Mammary epithelial cell (primary cell): ENCODE data around the gene GSPT2.

Experiments used
- EZH2 ChIP-seq: IDR thresholded peaks from 2 replicates; pipeline ENCODE4 v1.6.1; 2012; ENCODE audit warnings: low read length, inconsistent platforms, borderline replicate concordance
- TF ChIP-seq, protein P1 (sequence below), 2 donors: IDR thresholded peaks in 1 of 2; conservative IDR thresholded peaks in 1 of 2; 2 replicates each; pipeline ENCODE4 v1.5.1; 2011 to 2012; ENCODE audit warnings: inconsistent platforms in 2 of 2, low read length in 2 of 2, mild to moderate bottlenecking in 2 of 2, control low read depth in 1 of 2, low read depth in 1 of 2; ENCODE audit not compliant: insufficient read depth in 1 of 2; ENCODE audit errors: extremely low read depth in 1 of 2

DNA sequence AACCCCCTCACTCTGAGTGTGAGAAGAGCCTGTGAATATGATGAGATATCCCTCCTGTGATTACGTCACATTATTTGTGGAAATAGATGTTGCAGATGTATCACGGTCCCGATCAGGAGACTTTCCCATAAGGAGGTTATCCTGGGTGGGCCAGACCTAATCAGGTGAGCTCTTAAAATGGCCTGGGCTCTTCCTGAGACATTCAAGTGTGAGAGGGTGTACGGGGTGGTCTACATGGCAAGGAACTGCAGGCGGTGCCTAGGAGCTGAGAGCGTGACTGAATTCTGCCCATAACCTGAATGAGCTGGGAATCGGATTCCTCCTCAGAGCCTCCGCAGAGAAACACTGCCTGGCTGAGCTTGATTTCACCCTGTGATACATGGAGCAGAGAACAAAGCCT, 45.8 kb upstream of the GSPT2 start:
- TF ChIP-seq, protein P1, sequence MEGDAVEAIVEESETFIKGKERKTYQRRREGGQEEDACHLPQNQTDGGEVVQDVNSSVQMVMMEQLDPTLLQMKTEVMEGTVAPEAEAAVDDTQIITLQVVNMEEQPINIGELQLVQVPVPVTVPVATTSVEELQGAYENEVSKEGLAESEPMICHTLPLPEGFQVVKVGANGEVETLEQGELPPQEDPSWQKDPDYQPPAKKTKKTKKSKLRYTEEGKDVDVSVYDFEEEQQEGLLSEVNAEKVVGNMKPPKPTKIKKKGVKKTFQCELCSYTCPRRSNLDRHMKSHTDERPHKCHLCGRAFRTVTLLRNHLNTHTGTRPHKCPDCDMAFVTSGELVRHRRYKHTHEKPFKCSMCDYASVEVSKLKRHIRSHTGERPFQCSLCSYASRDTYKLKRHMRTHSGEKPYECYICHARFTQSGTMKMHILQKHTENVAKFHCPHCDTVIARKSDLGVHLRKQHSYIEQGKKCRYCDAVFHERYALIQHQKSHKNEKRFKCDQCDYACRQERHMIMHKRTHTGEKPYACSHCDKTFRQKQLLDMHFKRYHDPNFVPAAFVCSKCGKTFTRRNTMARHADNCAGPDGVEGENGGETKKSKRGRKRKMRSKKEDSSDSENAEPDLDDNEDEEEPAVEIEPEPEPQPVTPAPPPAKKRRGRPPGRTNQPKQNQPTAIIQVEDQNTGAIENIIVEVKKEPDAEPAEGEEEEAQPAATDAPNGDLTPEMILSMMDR (conservative IDR thresholded peaks at IDR 0.05 in 1 of 2, IDR thresholded peaks at IDR 0.05 in 1 of 2; ENCODE audit: extremely low read depth in 1 of 2, insufficient read depth in 1 of 2, low read depth in 1 of 2, low read length in 2 of 2): no peak
- TF ChIP-seq EZH2: no peak
